D721Med (cell line): Measurements from ENCODE around the gene MMP2.

Experiments used
- DNase-seq: peaks from one replicate; pipeline ENCODE4 v3.0.0; 2011; ENCODE audit warnings: low spot score; ENCODE audit not compliant: insufficient read length
- FAIRE-seq: peaks from 2 replicates; lab custom pipeline; 2011; peaks lifted over from hg19 to GRCh38; lab: Jason Lieb, UNC
- CTCF ChIP-seq: IDR thresholded peaks from 2 replicates; pipeline ENCODE4 v1.5.1; 2012; ENCODE audit warnings: mild to moderate bottlenecking, control low read depth; ENCODE audit not compliant: insufficient read depth; ENCODE audit errors: missing control alignments

Gene MMP2

GRCh38 chr16:55505333-55506015 lies 26.5 kb downstream of the MMP2 start:
- DNase-seq: no peak
- no peak for TF ChIP-seq CTCF

GRCh38 chr16:55506083-55506482 lies 27.1 kb downstream of the MMP2 start:
- DNase-seq (no peak), FAIRE-seq (no peak)
- no peak for TF ChIP-seq CTCF

More at GRCh38 chr16:55505333-55506015, 26.5 kb downstream of the MMP2 start:
- no peak for FAIRE-seq

- no peak for FAIRE-seq
- no peak for TF ChIP-seq CTCF
- no peak for DNase-seq
Measured at GRCh38 chr16:55506708-55507107, 27.7 kb downstream of the MMP2 start.

GRCh38 chr16:55508271-55508921 lies 29.4 kb downstream of the MMP2 start:
- DNase-seq (no peak), FAIRE-seq (no peak)
- no peak for TF ChIP-seq CTCF

GRCh38 chr16:55508941-55509931 lies 30.2 kb downstream of the MMP2 start, which contains the start of gene LPCAT2:
Gene LPCAT2, plus strand, starts transcription at chr16:55509072. Its CDS starts 110 bp downstream, at chr16:55509182.
- DNase-seq: peak; percentile 34
- no peak for TF ChIP-seq CTCF
- no peak for FAIRE-seq

GRCh38 chr16:55510185-55510805 lies 31.3 kb downstream of the MMP2 start:
- TF ChIP-seq CTCF: no peak
- no peak for FAIRE-seq
- DNase-seq: no peak
